HG03520 (cell line): Measurements from ENCODE around the gene TPI1.

Experiments
- ATAC-seq: cut with Tn5 transposase; IDR thresholded peaks from one replicate; pipeline ENCODE4 v1.9.1; 2021; ENCODE audit warnings: mild to moderate bottlenecking, moderate library complexity; ENCODE audit not compliant: unreplicated experiment

TPI1 gene

DNA sequence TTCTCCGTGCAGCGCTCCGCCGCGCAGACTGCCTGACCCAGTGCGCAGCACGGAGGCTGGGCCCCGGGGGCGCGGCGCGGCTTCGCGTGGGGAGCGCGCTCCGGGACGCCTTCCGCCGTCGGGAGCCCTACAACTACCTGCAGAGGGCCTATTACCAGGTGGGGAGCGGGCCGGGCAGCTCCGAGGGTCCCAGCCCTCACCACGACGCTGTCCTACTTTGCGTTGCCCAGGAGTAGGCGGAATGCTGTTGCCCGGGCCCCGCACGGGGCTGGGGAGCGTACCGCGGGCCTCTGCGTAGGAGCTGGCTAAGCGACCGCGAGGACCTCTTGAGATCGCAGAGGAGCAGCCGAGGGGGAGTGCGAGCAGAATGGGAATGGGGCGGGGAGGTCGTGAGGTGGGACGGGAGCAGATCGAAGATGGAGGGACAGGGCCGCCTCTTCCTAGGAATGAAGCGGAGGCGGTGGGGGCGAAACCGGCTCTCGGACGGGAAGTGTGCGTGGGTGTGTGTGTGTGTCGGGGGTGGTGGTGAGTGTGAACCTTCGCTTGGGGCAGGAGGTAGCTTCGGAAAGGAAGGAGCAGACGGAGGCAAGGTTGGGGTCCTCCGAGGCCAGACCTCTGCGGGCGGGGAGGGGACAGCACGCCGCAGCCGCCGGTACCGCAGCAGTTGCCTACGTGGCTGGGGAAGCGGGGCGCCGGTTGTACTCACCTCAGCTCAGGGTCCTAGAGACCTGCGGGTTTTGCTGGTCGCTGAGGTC lies 38.4 kb upstream of the TPI1 start:
- ATAC-seq = no peak

DNA sequence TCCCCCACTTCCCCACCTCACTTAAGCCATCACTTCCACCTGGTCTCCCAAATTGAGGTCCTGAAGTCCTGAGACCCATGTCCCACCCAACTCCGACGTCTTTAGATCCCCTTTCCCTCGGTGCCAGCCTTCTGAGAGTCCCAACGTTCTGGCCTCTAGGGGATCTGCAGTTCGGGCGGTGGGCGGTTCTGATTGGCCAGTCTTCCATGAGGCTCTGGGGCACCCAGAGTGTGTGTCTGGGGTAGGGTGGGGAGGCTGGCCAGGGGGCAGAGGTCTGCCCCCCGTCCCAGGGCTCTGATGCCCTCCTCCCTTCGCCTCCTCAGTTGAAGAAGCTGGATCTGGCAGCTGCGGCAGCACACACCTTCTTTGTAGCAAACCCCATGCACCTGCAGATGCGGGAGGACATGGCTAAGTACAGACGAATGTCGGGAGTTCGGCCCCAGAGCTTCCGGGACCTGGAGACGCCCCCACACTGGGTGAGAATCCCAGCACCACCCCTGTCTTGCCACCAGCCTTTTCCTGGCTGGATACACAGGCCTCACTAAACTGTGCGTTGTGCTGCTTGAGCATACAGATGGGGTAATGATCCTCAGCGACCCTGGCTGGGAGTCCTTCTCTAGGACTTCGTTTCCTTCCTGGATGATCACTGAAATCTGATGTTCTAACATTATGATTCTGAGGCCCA lies 37.7 kb upstream of the TPI1 start:
- ATAC-seq = no peak

DNA sequence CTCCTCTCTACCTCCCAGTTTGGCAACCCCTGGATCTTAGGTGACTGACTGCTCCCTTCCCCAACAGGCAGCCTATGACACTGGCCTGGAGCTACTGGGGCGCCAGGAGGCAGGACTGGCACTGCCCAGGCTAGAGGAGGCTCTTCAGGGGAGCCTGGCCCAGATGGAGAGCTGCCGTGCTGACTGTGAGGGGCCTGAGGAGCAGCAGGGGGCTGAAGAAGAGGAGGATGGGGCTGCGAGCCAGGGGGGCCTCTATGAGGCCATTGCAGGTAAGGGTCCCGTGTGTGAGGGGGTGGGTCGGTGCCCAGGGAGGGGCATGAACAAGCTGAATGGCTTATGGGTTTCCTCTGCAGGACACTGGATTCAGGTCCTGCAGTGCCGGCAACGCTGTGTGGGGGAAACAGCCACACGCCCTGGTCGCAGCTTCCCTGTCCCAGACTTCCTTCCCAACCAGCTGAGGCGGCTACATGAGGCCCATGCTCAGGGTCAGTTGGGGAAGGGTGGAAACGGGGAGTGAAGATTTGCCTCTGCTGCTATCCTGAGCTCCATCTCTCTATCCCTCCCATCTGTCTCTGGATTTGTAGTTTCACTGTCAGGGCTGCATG lies 36.9 kb upstream of the TPI1 start:
- ATAC-seq = no peak

DNA sequence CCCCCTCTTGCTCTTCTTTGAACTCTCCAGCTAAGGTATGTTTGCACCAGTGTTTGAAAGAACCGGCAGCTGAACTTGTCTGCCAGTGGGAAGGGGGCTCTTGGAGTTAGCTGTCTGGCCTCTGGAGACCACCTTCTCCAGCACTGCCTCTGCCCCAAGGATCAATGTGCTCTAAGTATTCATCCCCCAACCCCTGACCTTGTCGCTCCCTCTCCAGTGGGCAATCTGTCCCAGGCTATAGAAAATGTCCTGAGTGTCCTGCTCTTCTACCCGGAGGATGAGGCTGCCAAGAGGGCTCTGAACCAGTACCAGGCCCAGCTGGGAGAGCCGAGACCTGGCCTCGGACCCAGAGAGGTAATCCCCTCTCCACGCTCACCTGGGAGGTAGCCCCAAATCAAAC lies 36.3 kb upstream of the TPI1 start:
- no peak for ATAC-seq

DNA sequence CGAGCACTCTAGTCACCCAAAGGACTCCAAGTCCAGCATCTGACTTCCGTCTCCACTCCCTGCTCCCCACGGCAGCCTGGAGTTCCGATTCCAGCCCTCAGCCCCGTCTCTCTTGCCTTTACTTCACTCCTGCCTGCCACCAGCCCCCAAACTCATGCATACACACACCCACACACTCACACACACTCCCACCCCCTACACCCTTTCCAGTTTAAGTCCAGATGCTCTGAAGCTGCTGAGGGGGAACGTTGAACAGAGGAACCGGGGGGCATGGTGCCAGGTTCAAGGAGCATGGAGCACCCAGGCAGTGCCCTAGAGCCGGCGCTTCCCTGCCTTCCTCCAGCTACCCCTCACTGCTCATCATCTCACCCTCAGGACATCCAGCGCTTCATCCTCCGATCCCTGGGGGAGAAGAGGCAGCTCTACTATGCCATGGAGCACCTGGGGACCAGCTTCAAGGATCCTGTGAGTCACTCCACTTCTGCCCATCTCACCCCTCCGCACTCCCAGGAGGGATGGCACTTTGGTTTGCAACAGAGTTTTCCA lies 35.8 kb upstream of the TPI1 start:
- ATAC-seq = no peak

DNA sequence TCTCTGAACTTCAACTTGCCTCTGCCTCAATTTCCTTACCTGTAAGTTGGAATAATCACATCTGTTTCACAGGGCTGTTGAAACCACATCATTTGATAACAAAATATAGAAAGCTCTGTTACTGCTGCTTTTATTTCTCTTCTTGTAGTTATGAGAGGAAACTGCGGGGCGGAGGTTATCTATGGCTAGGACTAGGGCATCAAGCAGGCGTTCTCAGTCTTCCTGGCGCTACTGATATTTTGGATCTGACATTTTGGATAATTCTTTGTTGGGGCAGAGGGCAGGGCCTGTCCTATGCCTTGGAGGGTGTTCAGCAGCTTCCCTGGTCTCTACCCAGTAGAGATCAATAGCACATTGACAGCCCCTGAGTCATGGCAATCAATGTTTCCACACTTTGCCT lies 35.2 kb upstream of the TPI1 start:
- no peak for ATAC-seq

DNA sequence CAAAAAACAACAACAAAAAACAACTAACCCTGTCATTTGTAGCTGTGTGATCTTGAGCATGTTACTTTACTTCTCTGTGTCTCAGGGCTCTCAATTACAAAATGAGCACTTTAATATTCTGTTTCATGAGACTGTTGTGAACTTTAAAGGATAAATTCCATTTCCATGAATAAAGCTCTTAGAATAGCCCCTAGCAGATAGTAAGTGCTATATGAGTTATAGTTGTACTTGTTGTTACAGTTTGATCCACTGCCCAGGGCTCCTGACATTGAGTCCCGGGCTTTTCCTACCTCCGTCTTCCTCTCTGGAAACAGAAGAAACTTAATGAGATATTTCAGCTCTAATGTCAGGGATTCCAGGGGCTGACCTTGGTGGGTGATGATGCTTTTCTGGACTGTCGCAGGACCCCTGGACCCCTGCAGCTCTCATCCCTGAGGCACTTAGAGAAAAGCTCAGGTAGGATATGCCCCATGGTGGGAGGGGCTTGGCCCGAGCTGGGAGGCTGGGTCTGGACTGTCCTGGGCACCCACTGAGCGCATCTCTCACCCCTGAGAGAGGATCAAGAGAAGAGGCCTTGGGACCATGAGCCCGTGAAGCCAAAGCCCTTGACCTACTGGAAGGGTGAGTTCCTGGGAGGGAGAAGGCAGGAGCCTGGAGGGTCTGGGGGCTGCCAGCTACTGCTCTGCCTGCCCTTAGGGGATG lies 34.0 kb upstream of the TPI1 start:
- no peak for ATAC-seq

DNA sequence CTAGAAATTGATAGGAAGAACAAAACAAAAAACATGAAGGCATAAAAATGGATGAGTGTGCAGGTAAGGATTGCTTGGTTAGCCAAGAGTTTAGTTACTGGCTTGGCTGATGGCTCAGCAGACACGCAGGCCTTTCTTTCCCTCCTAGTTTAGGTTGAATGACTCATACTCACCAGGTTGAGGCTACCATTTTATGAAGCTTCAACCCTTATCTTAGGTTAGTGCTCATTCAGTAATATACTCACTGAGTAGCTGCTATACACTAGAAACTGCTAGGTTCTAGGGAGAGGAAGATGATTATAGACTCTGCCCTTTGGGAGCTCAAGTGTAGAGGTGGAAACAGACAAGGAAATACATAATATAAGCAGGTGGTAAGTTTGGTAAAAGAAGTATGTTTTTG lies 33.1 kb upstream of the TPI1 start:
- ATAC-seq = no peak

DNA sequence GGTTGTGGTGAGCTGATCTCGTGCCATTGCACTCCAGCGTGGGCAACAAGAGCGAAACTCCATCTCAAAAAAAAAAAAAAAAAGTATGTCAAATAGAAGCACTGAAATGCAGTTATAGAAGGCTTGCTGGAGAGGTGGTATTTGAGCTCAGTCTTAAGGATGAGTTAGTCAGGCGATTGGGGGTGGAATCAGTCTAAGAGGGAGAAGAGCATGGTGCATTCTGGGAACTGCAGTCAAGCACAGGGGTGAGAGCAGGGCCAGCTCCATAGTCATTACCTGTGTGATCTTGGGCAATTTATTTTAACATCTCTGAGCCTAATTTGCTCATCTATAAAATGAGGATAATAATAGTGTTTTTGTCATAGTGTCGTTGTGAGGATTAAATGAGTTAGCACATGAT lies 32.5 kb upstream of the TPI1 start:
- no peak for ATAC-seq

DNA sequence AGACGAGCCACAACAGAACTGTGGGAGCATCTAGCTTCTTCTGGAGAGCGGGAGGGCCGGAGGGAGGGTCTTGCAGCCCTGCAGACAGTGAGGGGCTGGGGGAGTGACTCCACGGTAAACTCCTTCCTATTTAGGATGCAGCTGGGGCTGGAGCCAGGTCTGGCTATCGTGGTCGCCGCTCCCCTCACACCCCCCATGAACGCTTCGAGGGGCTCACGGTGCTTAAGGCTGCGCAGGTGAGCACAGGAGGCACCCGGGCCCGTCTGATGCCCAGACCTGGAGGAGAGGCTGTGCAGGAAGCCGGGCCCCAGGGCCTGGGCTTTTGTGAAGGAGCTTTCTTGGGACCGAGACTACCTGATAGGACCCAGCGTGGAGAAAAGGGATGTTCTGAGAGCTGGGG lies 30.5 kb upstream of the TPI1 start:
- ATAC-seq = no peak

DNA sequence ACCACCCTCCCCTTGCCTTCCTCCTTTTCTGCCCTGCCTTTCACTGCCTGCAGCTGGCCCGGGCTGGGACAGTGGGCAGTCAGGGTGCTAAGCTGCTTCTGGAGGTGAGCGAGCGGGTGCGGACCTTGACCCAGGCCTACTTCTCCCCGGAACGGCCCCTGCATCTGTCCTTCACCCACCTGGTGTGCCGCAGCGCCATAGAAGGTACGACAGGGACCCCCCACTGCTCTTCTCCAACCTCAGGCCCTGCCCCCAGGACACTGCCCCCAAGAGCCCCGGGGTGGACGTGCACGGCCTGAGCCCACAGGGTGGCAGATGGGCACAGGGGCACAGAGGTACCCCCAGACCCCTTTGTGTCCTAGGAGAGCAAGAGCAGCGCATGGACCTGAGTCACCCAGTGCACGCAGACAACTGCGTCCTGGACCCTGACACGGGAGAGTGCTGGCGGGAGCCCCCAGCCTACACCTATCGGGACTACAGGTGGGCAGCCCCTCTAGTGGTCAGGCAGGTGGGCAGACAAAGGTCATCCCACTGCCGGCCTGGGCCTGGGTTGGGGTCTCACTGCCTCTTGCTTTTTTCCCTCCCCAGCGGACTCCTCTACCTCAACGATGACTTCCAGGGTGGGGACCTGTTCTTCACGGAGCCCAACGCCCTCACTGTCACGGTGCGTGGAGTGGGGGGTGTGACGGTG lies 29.8 kb upstream of the TPI1 start:
- ATAC-seq = no peak

DNA sequence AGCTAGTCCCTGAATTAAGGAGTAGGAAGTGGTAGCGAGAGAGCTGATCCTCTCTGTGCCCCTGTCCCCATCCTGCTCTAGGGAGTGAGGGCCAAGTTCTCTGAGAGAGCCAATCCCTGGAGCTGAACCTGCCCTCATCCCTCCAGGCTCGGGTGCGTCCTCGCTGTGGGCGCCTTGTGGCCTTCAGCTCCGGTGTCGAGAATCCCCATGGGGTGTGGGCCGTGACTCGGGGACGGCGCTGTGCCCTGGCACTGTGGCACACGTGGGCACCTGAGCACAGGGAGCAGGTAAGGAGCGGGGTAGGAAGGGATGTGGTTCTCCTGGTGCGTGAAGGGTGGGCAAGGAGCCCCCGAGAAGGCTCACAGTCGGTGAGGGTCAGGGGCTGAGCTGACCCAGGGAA lies 28.5 kb upstream of the TPI1 start:
- ATAC-seq = no peak

DNA sequence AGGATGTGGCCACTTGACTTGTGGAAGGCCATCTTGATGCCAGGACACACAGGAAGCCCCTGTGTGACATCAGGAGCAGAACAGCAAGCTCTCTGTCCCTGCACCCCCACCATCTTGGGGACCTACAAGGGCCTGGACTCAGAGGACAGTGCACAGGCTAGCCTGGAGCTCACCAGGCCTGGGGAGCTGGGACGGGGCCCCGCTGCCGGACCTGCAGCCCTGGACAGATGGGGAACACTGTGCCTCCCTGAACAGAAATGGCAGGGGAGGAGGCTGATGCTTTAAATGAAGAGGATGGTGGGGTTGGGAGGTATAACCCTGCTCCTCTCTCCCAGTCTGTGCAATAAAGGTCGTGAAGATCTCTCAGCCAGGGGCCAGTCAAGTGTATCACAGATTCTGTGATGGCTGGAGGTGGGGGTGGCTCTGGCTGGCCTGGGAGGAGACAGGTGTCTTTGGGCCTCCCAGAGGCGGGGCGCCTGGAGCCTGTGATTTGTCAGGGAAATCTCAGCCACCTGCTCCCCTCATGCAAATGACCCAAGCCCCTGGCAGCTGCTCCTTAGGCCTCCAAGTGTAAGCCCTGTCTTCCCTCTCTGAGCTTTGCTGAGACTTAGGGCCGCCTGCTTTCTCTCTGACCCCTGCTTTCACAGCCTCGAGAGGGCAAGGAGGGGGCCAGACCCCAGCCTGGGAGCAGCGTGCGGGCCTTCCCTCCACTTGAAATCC lies 27.7 kb upstream of the TPI1 start:
- ATAC-seq = peak; percentile 54

DNA sequence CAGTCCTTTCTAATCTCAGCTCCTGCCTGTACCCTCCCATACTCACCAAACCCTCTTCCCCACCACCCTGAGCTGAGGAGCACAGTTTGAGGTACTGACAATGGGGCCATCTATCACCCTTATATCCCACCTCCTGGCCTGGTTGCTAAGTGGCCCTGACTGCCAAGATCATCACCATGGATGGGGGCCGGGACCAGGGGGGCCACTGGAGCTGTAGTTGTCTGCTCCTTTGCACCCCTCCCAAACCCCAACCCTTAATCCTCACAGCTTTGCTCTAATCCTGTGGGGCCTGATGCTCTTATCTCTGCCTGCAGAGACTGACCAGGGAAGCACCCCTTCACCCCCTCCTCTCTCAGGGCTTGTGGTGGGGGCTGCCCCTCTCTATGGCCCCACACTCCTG lies 27.0 kb upstream of the TPI1 start:
- ATAC-seq = no peak

DNA sequence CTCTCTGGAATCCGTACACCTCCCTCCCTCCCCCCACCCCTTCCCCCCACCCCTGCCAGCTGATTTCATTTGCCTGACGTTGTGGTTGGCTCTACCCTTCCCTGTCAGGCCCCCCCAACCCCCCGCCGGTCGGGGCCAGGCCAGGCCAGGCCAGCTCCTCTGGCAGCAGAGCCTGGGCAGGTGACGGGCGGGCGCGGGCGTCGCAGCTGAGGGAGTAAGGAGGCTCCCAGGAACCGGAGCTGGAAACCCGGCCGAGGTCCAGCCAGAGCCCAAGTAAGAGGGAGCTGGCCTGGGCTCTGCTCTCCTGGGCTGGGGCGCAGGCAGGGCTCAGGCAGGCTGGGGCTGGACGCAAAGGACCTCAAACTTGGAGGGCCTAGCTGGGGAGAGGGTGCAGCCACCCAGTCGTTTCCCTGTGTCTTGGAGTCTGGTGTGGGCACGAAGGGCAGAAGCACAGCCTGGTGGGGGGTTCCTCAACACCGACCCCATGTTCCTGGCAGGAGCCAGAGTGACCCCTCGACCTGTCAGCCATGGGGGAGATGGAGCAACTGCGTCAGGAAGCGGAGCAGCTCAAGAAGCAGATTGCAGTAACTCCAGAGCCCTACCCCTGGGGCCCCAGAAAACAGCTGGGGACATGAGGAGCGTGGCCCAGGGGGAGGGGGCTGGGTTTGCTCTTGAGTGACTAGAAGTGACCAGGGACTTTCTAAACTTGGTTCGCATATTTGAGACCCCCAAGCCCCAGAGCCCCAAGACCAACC lies 26.4 kb upstream of the TPI1 start, which contains the start of gene GNB3:
Gene GNB3, plus strand, starts transcription at position 165 of the 755 bp plus-strand sequence. Its CDS starts 363 bp downstream, at position 528.
- ATAC-seq = no peak

DNA sequence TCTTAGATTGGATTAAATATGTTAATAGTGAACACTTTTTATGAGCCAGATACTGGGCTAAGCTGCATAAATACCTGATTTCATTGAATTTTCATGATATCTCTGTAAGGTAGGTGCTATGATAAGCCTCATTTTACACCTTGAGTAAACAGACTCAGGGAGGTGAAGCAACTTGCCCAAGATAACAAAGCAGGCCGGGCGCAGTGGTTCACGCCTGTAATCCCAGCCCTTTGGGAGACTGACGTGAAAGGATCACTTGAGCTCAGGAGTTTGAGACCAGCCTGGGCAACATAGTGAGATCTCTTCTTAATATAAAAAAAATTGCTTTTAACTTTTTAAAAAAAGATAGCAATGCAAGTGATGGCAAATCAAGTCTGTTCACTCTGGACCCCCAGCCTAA lies 25.3 kb upstream of the TPI1 start:
- no peak for ATAC-seq

DNA sequence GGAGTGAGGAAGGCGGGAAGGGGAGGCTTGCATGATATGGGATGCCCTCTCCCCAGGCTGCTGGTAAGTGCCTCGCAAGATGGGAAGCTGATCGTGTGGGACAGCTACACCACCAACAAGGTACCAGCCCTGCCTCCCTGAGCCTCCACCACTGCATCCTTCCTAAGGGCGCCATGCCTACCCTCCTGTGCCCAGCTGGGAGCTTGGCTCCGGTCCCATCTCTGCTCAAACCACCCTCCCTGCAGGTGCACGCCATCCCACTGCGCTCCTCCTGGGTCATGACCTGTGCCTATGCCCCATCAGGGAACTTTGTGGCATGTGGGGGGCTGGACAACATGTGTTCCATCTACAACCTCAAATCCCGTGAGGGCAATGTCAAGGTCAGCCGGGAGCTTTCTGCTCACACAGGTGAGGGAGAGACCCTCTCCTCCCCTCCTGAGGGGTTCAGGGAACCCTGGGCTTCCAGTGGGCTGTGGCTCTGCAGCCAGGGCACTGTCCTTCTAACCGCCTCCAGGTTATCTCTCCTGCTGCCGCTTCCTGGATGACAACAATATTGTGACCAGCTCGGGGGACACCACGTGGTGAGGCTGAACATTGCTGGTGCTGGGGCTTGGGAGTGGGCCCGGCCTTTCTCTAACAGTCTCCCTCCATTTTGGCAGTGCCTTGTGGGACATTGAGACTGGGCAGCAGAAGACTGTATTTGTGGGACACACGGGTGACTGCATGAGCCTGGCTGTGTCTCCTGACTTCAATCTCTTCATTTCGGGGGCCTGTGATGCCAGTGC lies 24.0 kb upstream of the TPI1 start:
- ATAC-seq = no peak

DNA sequence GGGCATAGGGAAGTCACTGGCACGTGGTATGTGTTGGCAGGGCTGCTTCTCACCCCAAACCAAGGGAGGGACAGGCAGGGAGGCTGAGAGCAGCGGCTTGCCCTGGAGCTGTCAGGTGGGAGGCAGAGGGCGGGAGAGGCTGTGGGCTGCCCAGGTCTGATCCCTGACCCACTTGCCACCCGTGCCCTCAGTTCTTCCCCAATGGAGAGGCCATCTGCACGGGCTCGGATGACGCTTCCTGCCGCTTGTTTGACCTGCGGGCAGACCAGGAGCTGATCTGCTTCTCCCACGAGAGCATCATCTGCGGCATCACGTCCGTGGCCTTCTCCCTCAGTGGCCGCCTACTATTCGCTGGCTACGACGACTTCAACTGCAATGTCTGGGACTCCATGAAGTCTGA lies 21.9 kb upstream of the TPI1 start:
- no peak for ATAC-seq
